ENCODE measurements around the gene ARSI. TPM values are rescaled to one million over a fixed set of nuclear protein-coding genes. Genes with fewer than 3 reads are reported as not detected.

Gene ARSI
- total RNA-seq = not detected

GRCh38 chr5:150302301-150303069 is at the start of gene ARSI:
ARSI (minus strand) TSS chr5:150302905; CDS start chr5:150302373, 532 bp downstream.

DNA sequence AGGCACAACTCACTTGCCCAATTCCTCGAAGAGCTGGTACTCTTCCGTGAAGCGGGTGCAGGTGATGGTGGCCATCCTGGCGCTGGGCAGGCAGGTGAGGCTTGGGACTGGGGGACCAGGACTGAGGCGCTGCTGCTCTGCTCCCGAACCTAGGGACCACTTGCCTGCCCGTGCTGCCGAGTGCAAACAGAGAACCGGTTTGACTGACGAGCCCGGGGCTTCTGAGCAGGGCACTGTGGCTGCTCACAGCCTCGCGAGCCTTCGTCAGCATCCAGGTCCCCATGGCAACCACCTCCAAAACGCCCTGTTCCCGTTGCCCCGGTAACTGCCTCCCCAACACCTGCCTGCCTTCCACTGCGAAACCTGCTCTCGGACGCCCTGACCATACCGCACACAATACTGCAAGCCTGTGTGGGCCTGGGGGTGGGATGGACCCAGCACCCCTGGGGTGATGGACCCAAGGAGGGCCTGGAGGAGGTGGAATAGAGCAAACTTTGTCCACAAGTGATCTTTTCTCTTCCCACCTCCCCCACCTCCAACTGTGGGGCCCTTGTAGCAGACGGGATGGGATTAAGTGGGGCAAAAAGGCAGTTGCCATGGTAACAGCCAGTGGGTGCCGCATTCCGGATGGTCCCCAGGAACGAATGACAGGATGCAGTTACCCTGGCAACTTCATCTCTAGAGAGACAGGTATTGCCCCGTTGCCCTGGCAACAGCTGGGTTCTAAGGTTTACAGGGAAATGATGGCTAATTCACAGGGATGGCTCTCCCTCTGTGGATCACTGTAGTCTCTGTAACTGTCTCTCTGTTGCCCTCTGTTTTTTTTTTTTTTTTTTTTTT is 12.9 kb downstream of the ARSI start, which contains the start of gene CAMK2A:
Gene CAMK2A (minus strand): TSS at position 223 of the 840 bp plus-strand sequence. CDS start 148 bp downstream, at position 75.

Other genes starting within 250 kb of the ARSI start
- 8.8 TPM for gene CSF1R, start 216.4 kb downstream of the ARSI start, total RNA-seq
- 27.5 TPM for gene PDGFRB, start 147.1 kb downstream of the ARSI start, total RNA-seq
- not detected for gene CDX1, start 136.1 kb downstream of the ARSI start, total RNA-seq
- gene SLC6A7, start 112.8 kb downstream of the ARSI start, total RNA-seq = 1.9 TPM
- 13.8 TPM for gene CAMK2A, start 13.1 kb downstream of the ARSI start, total RNA-seq
- gene TCOF1, start 54.8 kb upstream of the ARSI start, total RNA-seq = 24.7 TPM
- 2.2 TPM for gene CD74, start 110.0 kb upstream of the ARSI start, total RNA-seq
- 2,317 TPM for gene RPS14, start 146.8 kb upstream of the ARSI start, total RNA-seq
- gene NDST1, start 205.2 kb upstream of the ARSI start, total RNA-seq = 32.9 TPM

Data from parietal lobe (tissue), 1 donor.